GM12878 (cell line): ENCODE data around the gene TBCCD1. TPM values are rescaled to one million over a fixed set of nuclear protein-coding genes. Genes with fewer than 3 reads are reported as not detected.

Source experiments
- CBFB ChIP-seq: IDR thresholded peaks from 2 replicates; pipeline ENCODE4 v1.6.1; 2016; ENCODE audit warnings: antibody characterized with exemption, low read depth
- EED ChIP-seq: sonication (generic); IDR thresholded peaks from 2 replicates; pipeline ENCODE4 v1.6.1; 2016; ENCODE audit warnings: antibody characterized with exemption, low read depth
- IRF3 ChIP-seq: fragments of 450-650 bp; IDR thresholded peaks from 2 replicates; pipeline ENCODE4 v1.6.1; 2014; ENCODE audit warnings: mild to moderate bottlenecking
- JUND ChIP-seq: IDR thresholded peaks from 2 replicates; pipeline ENCODE4 v1.6.1; 2012; ENCODE audit warnings: low read depth, mild to moderate bottlenecking, low read length, improper control_type of control experiment, moderate library complexity
- MEF2B ChIP-seq: fragments of 450-650 bp; IDR thresholded peaks from 2 replicates; pipeline ENCODE4 v1.6.1; 2018; ENCODE audit warnings: mild to moderate bottlenecking, moderate library complexity; ENCODE audit not compliant: partially characterized antibody, poor library complexity, severe bottlenecking
- NFYA ChIP-seq: IDR thresholded peaks from 2 replicates; pipeline ENCODE4 v1.6.1; 2011; ENCODE audit warnings: low read depth, mild to moderate bottlenecking, low read length, improper control_type of control experiment, borderline replicate concordance
- PAX8 ChIP-seq: fragments of 450-650 bp; IDR thresholded peaks from 2 replicates; pipeline ENCODE4 v1.6.1; 2017; ENCODE audit warnings: mild to moderate bottlenecking, moderate library complexity
- POLR2AphosphoS5 ChIP-seq: IDR thresholded peaks from 2 replicates; pipeline ENCODE4 v1.6.1; 2011; ENCODE audit warnings: mild to moderate bottlenecking, low read length, inconsistent platforms
- PRDM15 ChIP-seq: fragments of 450-650 bp; formaldehyde crosslinking; IDR thresholded peaks from 2 replicates; pipeline ENCODE4 v1.4.0; 2020; ENCODE audit warnings: mild to moderate bottlenecking, moderate library complexity
- polyA plus RNA-seq, 11 experiments: library from polyadenylated mRNA; depleted of rRNA in 4 of 11; unstranded in 6 of 11; stranded (reverse) in 5 of 11; fragments of >200 nt; fragmentation: Nextera tagmentation in 4 of 11; fragmentation: Illumina TruSeq in 1 of 11; extraction: Ambion mirVana in 4 of 11; extraction: Trizol in 1 of 11; gene quantifications; 1 replicate in 1 of 11; 2 replicates in 10 of 11; pipeline versions ENCODE4 v1.2.1 to v1.2.3, GENCODE V29; 2011 to 2016; ENCODE audit warnings: inconsistent platforms in 2 of 11, missing spikeins in 2 of 11, low read depth in 1 of 11
- total RNA-seq, 4 experiments: library from RNA; depleted of rRNA in 3 of 4; stranded (reverse); fragments of >200 nt in 3 of 4; fragmentation: Illumina TruSeq in 1 of 4; extraction: Trizol in 1 of 4; gene quantifications; 2 replicates each; pipeline versions ENCODE4 v1.2.1 to v1.2.3, GENCODE V29; 2013 to 2021
- TF ChIP-seq, protein P1 (sequence below): IDR thresholded peaks from 2 replicates; pipeline ENCODE4 v1.6.1; 2012; ENCODE audit warnings: low read length, inconsistent platforms
- TF ChIP-seq, protein P2 (sequence below): IDR thresholded peaks from 2 replicates; pipeline ENCODE4 v1.6.1; 2012; ENCODE audit warnings: low read depth, low read length, improper control_type of control experiment
- TF ChIP-seq, protein P3 (sequence below): fragments of 150-350 bp; IDR thresholded peaks from 2 replicates; pipeline ENCODE4 v1.6.1; 2014; ENCODE audit warnings: mild to moderate bottlenecking, low read depth, low read length

TBCCD1 gene
- total and polyA plus RNA-seq, 10 of the 15 experiments (the other 5 are each of a cell fraction or from before 2014, with no cell fraction given), result 6.9 to 23.4 (median 14.7) TPM

GRCh38 chr3:186567072-186567921, at the start of gene TBCCD1 (continued):
- TF ChIP-seq, protein P1, sequence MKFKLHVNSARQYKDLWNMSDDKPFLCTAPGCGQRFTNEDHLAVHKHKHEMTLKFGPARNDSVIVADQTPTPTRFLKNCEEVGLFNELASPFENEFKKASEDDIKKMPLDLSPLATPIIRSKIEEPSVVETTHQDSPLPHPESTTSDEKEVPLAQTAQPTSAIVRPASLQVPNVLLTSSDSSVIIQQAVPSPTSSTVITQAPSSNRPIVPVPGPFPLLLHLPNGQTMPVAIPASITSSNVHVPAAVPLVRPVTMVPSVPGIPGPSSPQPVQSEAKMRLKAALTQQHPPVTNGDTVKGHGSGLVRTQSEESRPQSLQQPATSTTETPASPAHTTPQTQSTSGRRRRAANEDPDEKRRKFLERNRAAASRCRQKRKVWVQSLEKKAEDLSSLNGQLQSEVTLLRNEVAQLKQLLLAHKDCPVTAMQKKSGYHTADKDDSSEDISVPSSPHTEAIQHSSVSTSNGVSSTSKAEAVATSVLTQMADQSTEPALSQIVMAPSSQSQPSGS, result no peak
- TF ChIP-seq, protein P2, sequence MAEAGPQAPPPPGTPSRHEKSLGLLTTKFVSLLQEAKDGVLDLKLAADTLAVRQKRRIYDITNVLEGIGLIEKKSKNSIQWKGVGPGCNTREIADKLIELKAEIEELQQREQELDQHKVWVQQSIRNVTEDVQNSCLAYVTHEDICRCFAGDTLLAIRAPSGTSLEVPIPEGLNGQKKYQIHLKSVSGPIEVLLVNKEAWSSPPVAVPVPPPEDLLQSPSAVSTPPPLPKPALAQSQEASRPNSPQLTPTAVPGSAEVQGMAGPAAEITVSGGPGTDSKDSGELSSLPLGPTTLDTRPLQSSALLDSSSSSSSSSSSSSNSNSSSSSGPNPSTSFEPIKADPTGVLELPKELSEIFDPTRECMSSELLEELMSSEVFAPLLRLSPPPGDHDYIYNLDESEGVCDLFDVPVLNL, result no peak
- no peak for TF ChIP-seq PAX8
- TF ChIP-seq CBFB, result peak; percentile 31; the same call in 1 of the 2 replicates
- no peak for TF ChIP-seq PRDM15 (CRISPR knock-in tag)
- peak; percentile 95 for TF ChIP-seq POLR2AphosphoS5
- TF ChIP-seq, protein P3, sequence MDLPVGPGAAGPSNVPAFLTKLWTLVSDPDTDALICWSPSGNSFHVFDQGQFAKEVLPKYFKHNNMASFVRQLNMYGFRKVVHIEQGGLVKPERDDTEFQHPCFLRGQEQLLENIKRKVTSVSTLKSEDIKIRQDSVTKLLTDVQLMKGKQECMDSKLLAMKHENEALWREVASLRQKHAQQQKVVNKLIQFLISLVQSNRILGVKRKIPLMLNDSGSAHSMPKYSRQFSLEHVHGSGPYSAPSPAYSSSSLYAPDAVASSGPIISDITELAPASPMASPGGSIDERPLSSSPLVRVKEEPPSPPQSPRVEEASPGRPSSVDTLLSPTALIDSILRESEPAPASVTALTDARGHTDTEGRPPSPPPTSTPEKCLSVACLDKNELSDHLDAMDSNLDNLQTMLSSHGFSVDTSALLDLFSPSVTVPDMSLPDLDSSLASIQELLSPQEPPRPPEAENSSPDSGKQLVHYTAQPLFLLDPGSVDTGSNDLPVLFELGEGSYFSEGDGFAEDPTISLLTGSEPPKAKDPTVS, result 0 out of 2 replicates have a peak, but pooled peaks have one; percentile 53
- 0 out of 2 replicates have a peak, but pooled peaks have one; percentile 9 for TF ChIP-seq JUND
- TF ChIP-seq IRF3, result peak; percentile 40; the same call in 1 of the 2 replicates
- TF ChIP-seq NFYA, result no peak
- no peak for TF ChIP-seq MEF2B
- no peak for TF ChIP-seq EED
